Endothelial cell (in vitro differentiated cells): Measurements from ENCODE around the gene MIA. TPM values are rescaled to one million over a fixed set of nuclear protein-coding genes. Genes with fewer than 3 reads are reported as not detected.

Experiments
- DNase-seq: peaks from one replicate; pipeline ENCODE4 v3.0.0; 2021; ENCODE audit warnings: low spot score
- H3K27ac Mint-ChIP-seq: one replicate; pipeline ENCODE4 v1.8.0; 2021; ENCODE audit warnings: mixed read lengths, inconsistent platforms; ENCODE audit not compliant: unreplicated experiment
- H3K27me3 Mint-ChIP-seq: one replicate; pipeline ENCODE4 v1.8.0; 2021; ENCODE audit warnings: mild to moderate bottlenecking, moderate library complexity, mixed read lengths, inconsistent platforms; ENCODE audit not compliant: unreplicated experiment
- H3K36me3 Mint-ChIP-seq: one replicate; pipeline ENCODE4 v1.8.0; 2021; ENCODE audit warnings: mild to moderate bottlenecking, low read depth, mixed read lengths, inconsistent platforms; ENCODE audit not compliant: unreplicated experiment
- H3K4me1 Mint-ChIP-seq: one replicate; pipeline ENCODE4 v1.8.0; 2021; ENCODE audit warnings: mild to moderate bottlenecking, mixed read lengths, inconsistent platforms; ENCODE audit not compliant: unreplicated experiment
- H3K4me3 Mint-ChIP-seq: one replicate; pipeline ENCODE4 v1.8.0; 2021; ENCODE audit warnings: mild to moderate bottlenecking, mixed read lengths, inconsistent platforms; ENCODE audit not compliant: unreplicated experiment
- H3K9me3 Mint-ChIP-seq: one replicate; pipeline ENCODE4 v1.8.0; 2021; ENCODE audit warnings: mixed read lengths, inconsistent platforms; ENCODE audit not compliant: unreplicated experiment
- CTCF ChIP-seq: fragments of 200-600 bp; sonication (generic); IDR thresholded peaks from one replicate; pipeline ENCODE4 v1.5.0; 2021; ENCODE audit warnings: antibody characterized with exemption; ENCODE audit not compliant: unreplicated experiment
- total RNA-seq: library from RNA; stranded (reverse); fragmentation: NEBNext Ultra II Directional; extraction: Animal tissue kit (Norgen Biotek cat#: 25700); gene quantifications from one replicate; pipeline ENCODE4 v1.2.1, GENCODE V29; 2021; ENCODE audit not compliant: unreplicated experiment

MIA gene
- total RNA-seq, 1 donor from 2014 or later: not detected

- Mint-ChIP-seq H3K27me3 (peaks cover 11% of the 10 kb centered on the region), H3K36me3 (peaks cover 20% of the 10 kb centered on the region), H3K9me3 (no peaks in the 10 kb centered on the region), H3K27ac (peak overlapping the region; percentile 88), H3K4me3 (peak overlapping the region; percentile 95), H3K4me1 (peaks cover 33% of the 10 kb centered on the region)
- TF ChIP-seq CTCF: no peak
- peak; percentile 69 for DNase-seq
These were observed 22.8 kb downstream of the MIA start for GRCh38 chr19:40797963-40798682.

GRCh38 chr19:40798683-40799557, 23.6 kb downstream of the MIA start, which contains the start of gene EGLN2:
Gene EGLN2 (plus strand): TSS chr19:40799191. CDS start chr19:40800573, 1,382 bp downstream.
- H3K4me3 Mint-ChIP-seq: peak within 1 kb of the TSS; percentile 99
- H3K27ac Mint-ChIP-seq: peak within 1 kb of the TSS; percentile 97
- H3K27me3 Mint-ChIP-seq: peaks cover 11% of the 10 kb centered on the region
- no peak for TF ChIP-seq CTCF
- peaks cover 41% of the 10 kb centered on the region for H3K4me1 Mint-ChIP-seq
- H3K36me3 Mint-ChIP-seq: peaks cover 26% of the 10 kb centered on the region
- H3K9me3 Mint-ChIP-seq: no peaks in the 10 kb centered on the region
- peak; percentile 100 for DNase-seq

- Mint-ChIP-seq H3K4me1 (peaks cover 49% of the 10 kb centered on the region), H3K27me3 (peaks cover 14% of the 10 kb centered on the region), H3K4me3 (peak overlapping the region; percentile 99), H3K36me3 (peaks cover 31% of the 10 kb centered on the region), H3K9me3 (no peaks in the 10 kb centered on the region), H3K27ac (peak overlapping the region; percentile 97)
- no peak for TF ChIP-seq CTCF
- DNase-seq: peak; percentile 57
These were observed 24.4 kb downstream of the MIA start for GRCh38 chr19:40799558-40800338.

- Mint-ChIP-seq H3K27ac (peak overlapping the region; percentile 97), H3K36me3 (peaks cover 36% of the 10 kb centered on the region), H3K4me1 (peaks cover 56% of the 10 kb centered on the region), H3K4me3 (peak overlapping the region; percentile 99), H3K9me3 (no peaks in the 10 kb centered on the region), H3K27me3 (peaks cover 17% of the 10 kb centered on the region)
- TF ChIP-seq CTCF: no peak
- no peak for DNase-seq
These were observed 25.1 kb downstream of the MIA start for GRCh38 chr19:40800339-40800996.
